SIG-M5 treated with dmso at 0.1 percent for 504 hours (cell line): ENCODE measurements around the gene TNNI2.
"Not testable (repeated sequence)": the region's sequence is repeated elsewhere in the genome, so short reads cannot be mapped to it uniquely, and the experiment has no call there.

Experiments
- DNase-seq: peaks from one replicate; lab custom pipeline; 2025; ENCODE audit not compliant: unreplicated experiment; lab: John Stamatoyannopoulos, UW

TNNI2 gene

DNA sequence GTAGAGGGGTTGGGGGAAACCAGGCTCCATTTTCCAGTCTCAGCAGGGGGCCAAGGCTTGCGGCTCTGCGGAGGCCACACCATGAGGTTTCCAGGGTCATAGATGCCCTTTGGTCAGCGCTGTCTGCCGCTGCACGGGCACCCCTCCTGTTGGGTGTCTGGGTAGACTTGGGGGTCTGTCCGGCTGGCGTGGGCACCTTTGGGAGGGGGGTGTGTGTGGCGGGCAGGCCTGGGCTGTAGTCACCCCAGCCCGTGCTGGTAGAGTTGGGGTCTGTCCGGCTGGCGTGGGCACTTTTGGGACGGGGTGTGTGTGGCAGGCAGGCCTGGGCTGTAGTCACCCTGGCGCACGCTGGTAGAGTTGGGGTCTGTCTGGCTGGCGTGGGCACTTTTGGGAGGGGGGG lies 32.8 kb downstream of the TNNI2 start:
- no peak for DNase-seq

DNA sequence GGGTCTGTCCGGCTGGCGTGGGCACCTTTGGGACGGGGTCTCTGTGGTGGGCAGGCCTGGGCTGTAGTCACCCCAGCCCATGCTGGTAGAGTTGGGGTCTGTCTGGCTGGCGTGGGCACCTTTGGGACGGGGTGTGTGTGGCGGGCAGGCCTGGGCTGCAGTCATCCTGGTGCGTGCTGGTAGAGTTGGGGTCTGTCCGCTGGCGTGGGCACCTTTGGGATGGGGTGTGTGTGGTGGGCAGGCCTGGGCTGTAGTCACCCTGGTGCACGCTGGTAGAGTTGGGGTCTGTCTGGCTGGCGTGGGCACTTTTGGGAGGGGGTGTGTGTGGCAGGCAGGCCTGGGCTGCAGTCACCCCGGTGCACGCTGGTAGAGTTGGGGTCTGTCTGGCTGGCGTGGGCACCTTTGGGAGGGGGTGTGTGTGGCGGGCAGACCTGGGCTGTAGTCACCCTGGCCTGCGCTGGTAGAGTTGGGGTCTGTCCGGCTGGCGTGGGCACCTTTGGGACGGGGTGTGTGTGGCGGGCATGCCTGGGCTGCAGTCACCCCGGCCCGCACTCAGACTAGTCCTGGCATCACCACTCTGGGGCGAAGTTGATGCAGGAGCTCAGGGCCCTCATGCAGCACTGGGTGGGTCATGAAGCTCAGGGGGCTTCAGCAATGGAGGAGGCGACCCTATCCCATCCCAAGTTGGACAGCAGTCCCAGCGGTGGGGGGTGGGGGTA lies 33.6 kb downstream of the TNNI2 start:
- DNase-seq = no peak

DNA sequence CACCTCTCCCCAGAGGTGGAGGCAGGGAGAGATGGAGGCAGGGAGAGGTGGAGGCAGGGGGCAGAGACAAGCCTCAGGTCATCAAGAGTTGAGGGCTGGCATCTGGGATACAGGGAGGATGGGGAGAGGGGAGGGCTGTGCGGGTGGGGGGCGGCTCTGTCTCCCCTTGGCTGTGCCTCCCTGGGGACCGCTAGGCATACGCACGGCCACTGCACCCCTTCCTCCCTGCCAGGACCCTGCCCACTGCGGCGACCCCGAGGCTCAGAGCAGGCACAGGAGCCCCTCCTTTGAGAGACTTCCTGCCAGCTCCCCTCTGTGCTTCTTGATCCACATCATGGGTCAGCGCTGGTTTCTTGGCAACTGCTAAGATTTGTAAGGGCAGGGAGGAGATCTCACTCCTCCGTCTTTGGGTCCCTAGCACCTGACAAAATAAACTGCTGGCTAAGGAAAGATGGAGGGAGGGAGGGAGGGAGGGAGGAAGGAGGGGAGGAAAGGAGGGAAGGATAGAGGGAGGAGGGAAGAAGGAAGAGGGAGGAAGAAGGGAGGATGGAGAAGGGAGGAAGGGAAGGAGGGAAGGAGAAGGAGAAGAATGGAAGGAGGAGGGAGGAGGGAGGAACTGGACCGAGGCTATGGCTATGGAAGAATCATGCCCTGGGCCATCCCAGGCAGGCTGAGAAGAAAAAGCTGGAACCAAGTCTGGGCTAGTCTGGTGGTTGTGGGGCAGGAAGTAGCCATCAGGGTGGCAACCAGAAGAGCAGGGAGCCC lies 34.4 kb downstream of the TNNI2 start:
- no peak for DNase-seq

DNA sequence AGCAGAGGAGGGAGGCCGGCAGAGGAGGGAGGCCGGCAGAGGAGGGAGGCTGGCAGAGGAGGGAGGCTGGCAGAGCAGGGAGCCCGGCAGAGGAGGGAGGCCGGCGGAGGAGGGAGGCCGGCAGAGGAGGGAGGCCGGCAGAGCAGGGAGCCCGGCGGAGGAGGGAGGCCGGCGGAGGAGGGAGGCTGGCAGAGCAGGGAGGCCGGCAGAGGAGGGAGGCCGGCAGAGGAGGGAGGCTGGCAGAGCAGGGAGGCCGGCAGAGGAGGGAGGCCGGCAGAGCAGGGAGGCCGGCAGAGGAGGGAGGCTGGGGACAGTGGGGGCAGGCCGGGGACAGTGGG lies 35.0 kb downstream of the TNNI2 start:
- DNase-seq = not testable (repeated sequence)

DNA sequence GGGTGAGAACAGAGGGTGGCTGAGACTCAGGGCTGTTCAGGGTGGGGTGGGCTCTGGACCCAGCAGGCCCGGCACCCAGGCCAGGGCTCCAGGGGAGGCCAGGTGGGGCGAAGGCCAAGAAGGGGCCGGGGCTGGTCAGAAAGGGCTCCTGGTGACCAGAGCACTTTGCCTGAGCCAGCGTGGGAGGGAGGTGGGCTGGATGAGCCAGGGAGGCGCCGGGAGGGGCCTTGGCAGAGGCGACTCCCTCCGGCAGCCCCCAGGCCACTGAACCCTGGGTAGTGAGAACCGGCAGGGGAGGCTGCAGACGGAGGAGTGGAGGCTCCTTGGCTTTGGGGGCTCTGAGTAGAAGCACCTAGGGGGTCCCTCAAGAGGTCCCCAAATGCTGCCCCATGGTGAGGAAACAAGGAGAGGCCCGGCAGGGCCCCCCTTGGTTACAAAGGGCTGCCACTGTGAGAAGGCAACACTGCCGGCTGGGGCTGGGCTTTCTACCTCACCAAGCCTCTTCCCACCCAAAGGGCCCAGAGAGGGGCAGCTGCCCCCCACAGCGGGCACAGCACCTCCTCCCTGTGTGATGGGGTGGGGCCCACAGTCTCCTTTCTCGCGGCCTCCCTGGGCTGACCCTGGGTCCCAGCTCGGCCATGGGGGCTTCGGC lies 35.8 kb downstream of the TNNI2 start:
- DNase-seq = not testable (repeated sequence)

DNA sequence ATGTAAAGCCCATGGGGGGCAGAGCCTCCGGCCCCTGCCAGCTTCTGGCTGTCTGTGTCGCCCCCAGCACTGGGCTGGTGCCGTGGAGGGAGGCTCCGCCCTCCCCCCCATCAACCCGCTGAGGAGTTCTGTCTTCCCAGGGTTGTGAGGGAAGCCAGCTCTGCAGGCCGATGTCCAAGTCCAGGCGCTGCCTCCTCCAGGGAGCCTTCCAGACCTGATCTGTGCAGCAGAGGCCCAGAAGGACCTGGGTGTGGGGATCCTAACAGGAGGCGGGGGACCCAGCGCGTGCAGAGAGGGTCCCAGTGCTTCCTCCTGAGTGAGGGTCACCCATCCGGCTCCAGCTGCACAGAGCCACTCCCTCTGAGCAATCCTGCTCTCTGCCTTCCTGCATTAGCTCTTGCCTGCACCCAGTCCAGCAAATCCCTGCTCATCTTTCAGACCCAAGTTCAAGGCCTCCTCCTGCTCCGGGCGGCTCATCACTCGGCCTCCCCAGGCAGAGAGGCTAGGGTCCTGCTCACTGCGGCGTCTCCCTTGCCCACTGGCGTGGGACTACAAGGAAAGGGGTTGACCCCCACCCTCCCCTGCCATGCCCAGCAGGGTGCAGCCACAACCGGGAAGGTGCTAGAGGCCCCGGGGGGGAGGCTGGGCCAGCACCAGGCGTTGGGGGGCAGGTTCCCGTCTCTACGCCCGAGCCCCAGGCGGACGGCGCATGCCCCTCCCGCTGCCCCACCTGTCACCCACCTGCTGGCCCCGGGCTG lies 36.5 kb downstream of the TNNI2 start:
- DNase-seq = no peak

DNA sequence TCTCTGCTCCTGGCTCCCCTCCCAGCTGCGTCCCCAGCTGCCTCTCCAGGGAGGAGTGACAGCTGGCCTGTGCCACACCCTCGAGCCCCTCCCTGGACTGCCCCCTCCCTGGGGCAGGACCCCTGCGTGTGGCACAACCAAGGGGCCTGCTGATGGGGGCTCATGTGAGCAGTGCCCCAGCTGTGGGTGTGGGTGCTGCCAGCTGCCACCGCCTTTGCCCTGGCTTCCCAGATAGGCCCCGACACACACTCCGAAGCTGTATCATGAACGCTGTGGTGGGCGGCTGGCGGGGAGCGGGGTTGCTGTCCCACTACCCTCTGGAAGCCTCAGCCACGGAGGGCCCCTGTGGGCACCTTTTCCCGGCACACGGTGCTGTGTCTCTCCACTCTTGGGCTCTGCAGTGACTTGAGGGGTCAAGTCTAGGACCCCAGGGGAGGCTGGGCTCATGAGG lies 37.1 kb downstream of the TNNI2 start:
- DNase-seq = not testable (repeated sequence)

DNA sequence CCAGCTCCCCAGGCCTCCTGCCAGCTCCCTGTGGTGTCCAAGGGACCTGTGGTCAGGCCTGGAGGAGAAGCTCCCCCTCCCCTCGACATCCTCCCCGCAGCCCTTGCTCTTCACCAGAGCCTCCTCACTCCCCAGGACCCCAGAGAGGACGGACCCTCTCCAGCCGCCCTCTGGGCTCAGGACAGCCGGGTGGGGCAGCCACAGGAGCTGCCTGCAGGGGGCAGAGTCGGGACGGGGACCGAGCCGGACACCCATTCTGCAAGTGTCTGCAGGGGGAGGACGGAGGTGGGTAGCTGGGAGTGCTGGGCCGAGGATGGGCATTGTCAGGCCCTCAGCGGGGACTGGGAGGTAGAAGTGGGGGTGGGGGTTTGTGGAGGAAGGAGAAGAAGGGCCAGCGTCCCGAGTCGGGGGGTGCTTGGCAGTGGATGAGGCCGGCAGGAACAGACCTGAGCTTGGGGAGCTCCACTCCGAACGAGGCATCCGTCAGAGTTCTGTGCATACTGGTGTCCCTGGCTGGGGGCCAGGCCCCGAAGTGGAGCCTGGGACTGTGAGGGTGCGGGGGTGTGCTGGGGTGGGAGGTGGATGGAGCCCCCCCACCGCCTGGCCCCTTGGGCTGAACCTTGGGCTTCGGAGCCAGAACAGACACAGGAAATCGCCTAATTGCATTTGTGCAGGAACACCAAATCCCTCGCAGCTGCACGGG lies 37.7 kb downstream of the TNNI2 start:
- DNase-seq = no peak

DNA sequence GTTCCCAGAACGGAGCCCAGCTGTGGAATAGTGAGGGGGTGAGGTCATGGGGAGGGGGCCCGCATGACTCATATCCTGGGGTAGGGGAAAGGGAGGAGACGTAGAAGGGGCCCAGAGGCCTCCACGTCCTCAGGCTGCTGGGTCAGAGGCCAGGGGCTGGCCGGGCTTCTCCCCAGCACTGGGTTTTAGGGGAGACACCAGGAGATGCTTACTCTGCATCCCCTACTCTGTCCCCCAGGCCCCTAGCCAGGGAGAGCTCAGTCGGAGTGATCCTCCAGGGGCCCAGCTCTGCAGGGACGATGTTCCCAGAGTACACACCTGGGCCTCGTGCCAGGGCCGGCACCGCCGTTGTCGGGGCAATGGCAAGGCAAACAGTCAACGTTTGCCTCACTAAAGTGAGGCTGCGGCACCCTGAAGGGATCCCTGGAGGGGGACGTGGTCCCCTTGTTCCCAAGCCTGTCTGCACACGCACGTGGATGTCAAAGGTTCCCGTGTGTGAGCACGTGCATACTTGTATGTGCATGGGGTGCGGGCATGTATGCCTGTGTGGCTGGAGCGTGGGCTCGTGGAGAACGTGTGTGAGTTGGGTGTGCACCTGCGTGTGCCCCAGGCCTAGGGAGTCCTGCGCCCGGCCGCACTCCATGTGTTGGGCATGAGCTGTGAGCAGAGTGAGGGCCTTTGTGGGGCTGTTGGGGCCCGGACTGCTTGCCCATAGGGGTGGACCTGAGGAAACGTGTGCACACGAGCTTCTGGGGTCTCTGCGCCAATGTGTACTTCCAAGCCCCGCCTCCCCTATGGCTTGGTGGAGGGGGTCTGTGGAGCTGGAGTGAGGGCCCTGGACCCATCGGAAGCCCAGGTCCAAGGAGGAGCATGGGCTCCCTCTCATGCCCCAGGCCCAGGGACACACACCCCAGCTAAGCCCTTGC lies 38.7 kb downstream of the TNNI2 start:
- DNase-seq = no peak

DNA sequence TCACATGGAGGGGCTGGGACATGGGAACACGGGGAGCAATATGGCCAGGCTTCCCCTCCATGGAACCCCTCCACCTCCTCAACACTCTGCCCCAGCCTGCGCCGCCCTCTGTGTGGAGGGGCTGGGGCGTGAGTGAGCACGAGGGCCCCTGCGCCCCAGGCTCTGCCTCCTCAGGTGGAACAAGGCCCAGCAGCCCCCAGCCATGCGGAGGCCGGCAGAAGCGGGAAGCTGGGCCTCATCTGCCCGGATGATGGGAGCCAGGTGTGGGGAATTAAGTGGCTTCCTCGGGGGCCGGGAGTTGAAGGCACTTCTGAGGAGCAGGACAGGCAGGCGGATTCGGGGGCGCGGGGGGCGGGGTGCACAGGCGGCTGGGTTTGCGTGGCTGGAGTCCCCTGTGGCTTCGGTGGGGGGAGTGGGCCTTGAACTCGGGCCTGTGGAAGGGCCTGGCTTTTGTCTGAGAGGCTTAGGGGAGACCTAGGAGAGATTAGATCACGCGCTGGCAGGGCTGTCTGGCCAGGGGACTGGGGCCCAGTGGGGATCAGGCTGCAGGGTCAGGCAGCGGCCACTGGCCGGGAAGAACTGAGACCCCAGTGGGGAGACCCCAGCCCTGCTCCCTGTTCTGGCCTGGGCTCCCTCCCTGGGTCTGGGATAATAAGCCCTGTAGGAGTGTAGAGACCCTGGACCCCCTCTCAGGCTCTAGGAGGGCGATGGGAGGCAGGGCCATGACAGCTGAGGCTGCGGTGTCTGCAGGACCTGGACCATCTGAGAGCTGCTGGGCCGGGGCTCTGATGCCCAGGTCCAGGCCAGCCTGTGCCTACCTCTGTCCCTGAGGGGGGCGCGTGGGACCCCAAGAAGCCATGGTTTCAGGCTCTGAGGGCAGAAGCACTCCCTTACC lies 39.6 kb downstream of the TNNI2 start:
- DNase-seq = no peak

DNA sequence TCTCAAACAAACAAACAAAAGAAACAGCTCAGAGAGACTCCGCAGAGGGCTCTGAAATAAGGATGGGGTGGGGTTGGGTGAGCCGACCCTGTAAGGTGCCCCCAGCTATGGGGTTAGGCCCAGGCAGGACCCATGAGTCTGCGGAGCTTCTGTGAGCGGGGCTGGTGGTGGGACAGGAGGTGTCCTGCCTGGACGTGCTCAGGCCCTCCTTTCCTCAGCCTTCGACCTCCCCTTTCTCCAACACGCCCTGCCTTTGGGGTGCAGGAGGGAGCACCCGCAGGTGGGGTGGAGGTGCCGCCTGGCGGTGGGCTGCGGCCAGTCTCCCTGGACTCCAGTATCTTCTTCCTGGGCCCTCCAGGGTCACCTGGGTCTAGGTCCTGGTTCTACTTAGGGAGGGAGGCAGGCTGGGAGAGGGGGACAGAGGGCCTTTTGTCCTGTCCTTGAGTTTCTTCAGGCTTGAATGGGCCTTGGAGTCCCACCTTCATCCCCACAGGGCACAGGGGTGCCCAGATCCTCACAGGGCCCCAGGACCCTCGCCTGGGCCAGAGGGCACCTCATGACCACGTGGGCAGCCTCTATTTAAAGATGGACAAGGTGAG lies 40.7 kb downstream of the TNNI2 start:
- DNase-seq = no peak

DNA sequence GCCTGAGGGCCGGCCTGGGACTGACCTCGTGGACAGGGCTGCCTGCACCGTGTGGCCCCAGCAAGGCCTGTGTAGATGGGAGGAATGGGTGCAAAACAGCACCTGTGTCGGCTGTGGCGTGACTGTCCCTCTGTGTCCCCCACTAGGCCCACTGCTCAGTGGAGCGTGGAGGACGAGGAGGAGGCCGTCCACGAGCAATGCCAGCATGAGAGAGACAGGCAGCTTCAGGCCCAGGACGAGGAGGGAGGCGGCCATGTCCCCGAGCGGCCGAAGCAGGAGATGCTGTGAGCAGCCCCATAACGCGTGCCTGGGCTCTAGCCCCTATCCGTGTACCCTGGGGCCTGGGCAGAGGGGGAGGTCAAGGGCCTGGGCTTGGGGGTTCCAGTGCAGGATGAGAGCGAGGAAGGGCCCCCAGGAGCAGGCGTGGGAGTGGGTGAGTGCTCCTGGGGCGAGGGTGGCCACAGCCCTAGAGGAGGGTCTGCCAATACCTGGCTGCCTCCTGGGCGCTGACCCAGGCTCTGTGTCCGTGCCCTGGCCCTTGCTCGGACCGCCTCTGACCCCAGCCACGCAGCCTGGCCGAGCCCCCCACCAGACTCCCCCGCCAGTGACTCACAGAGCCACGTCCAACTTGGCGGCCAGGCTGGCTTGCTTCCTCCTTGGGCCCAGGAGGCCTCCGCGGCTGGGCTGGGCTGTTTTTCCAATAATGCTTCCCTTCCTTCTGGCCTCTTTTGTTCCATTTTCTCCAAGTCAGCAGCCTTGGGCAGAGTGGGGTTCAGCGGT lies 41.4 kb downstream of the TNNI2 start:
- DNase-seq = no peak

DNA sequence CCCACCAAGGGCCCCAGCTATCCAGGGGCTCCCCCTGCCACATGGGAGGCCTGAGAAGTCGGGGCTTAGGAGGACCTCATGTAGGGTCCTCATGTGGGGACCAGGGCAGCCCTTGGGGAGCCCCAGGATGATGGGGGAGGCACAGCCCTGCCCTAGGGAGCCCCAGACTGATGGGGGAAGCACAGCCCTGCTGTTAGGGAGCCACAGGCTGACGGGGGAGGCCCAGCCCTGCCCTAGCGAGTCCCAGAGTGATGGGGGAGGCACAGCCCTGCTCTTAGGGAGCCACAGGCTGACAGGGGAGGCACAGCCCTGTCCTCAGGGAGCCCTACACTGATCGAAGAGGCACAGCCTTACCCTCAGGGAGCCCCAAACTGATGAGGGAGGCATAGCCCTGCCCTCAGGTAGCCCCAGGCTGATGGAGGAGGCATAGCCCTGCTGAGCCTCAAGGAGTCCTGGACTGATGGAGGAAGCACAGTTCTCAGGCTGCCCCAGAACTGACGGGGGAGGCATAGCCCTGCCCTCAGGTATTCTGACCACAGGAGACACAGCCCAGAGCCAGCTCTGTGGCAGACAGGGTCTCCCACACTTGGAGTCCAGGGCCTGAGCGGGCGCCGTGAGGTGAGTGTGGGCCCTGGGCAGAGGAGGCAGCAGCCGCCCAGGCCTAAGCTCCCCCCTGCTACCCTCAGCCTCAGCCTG lies 42.1 kb downstream of the TNNI2 start:
- DNase-seq = no peak

DNA sequence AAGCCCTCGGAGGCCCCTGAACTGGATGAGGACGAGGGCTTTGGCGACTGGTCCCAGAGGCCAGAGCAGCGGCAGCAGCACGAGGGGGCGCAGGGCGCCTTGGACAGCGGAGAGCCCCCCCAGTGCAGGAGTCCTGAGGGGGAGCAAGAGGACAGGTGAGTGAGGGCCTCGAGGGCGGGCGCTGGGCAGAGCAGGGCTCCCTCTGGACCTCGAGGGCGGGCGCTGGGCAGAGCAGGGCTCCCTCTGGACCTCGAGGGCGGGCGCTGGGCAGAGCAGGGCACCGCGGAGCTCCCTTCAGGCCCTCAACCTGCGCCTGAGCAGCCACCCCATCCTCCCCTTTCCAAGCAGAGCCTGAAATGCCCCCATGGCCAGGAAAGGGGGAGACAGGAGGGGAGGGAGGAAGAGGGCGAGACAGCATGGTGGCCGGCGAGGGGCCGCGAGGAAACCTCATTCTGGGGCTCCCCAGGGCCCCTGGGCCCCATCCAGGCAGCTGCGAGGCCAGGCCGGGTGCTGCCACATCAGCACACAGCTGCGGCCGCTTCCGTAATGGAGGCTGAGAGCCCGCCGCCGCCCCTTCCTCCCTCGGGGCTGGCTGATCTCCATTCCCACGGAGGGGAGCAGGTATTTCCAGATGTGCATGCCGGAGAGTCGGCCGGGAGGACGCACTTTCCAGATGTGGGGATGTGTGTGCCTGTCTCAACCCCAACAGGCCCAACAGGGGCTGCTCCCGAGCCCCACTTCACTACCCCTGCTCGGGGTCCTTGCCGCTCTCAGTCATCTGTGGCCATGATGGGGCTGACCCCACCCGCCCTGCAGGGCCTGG lies 42.9 kb downstream of the TNNI2 start:
- no peak for DNase-seq

DNA sequence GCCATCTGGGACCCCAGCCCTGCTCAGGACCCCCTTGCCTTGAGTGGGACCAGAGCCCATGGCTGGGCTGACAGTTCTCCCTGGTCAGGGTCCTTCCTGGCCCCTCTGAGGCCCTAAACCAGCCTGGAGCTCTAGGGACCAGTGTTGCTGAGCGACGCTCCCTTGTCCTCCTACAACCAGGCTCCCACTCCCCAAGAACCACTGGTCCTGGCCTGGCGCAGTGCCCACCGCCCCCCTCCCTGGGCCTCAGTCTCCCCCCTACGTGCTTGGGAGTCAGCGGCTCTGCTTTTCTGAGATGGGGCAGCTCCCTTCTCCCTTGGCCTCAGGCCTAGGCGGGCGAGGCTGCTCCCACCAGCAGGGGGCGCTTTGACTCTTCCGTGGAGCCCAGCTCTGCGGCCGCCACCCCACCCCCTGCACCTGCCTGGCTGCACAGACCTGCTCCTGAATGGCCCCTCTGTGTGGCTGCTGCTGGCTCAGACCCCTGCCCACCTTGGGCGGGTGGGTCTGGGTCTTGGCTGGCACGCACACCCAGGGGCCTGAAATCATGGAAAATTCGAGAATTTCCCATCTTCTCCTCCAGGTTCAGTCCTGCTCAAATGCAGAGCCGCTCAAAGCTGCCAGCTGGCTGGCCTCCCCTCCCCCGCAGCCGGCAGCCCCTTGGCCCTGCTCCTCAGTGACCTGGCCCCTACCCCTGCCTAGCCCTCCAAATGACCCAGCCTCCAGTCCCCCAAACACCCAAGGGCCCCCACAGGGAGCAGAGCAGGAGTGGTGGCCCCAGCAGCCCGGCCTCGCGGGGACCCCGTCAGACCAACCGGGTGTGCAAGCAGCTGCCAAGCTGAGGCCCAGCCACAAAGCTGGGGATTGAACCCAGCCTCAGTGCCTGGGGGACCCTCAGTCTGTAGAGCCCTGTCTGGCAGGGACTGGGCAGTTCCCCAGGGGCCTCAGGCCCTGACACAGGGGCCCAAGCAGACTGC lies 43.8 kb downstream of the TNNI2 start:
- peak; percentile 31 for DNase-seq
